ENCODE results near the gene FAM76A. TPM values are rescaled to one million over a fixed set of nuclear protein-coding genes. Genes with fewer than 3 reads are reported as not detected.

The FAM76A gene
- total and polyA plus RNA-seq, 2 donors (not counting 3 experiments of a cell fraction or from before 2014, with no cell fraction given) = 1.8 to 12.8 TPM

GRCh38 chr1:27811741-27812500 lies 86.2 kb downstream of the FAM76A start:
- no peak overlapping the region for H3K27ac ChIP-seq (ENCODE audit: insufficient read depth, low read depth, low read length)
- no peaks in the 10 kb centered on the region for H3K9me3 ChIP-seq (replicated peaks; ENCODE audit: control insufficient read depth, insufficient read depth, low read length)
- no TSS peak for BruUV-seq (replicated peaks)
- no peak for FAIRE-seq
- H3K4me2 ChIP-seq (ENCODE audit: insufficient read depth, low read length) = no peak overlapping the region
- no peak overlapping the region for H2AFZ ChIP-seq (ENCODE audit: low read depth, low read length)
- dilution Hi-C loops (cut with MboI; ENCODE audit: extremely low pct_ligation_motif_present, low sequenced_read_pairs) (no loop called here), intact Hi-C loops (cut with micrococcal nuclease) (no loop called here)
- TF ChIP-seq POLR2A (IDR thresholded peaks at IDR 0.05; ENCODE audit: low read depth, low read length) = no peak
- TF ChIP-seq MAX (IDR thresholded peaks at IDR 0.05; ENCODE audit: insufficient read depth, insufficient read length) = no peak
- no peak for TF ChIP-seq MYC (IDR thresholded peaks at IDR 0.05; ENCODE audit: low read depth, low read length)
- no peak for TF ChIP-seq JUN (IDR thresholded peaks at IDR 0.05; ENCODE audit: borderline replicate concordance, insufficient read depth, insufficient read length, low read depth)
- TF ChIP-seq FOS (IDR thresholded peaks at IDR 0.05; ENCODE audit: borderline replicate concordance, insufficient read depth, low read length) = no peak
- TF ChIP-seq CTCF (IDR thresholded peaks at IDR 0.05; ENCODE audit: extremely low read depth in 1 of 2, insufficient read depth in 1 of 2, low read depth in 1 of 2, low read length in 2 of 2) = no peak
- TF ChIP-seq GATA2 (IDR thresholded peaks at IDR 0.05; ENCODE audit: insufficient read depth, insufficient read length, low read depth, low read length) = no peak
- no peak for TF ChIP-seq EZH2 (IDR thresholded peaks at IDR 0.05; ENCODE audit: borderline replicate concordance, low read depth, low read length, severe bottlenecking)
- no peak for TF ChIP-seq POLR2AphosphoS5 (IDR thresholded peaks at IDR 0.05; ENCODE audit: insufficient read depth, low read depth, low read length)
- peaks cover 10 to 18% of the 10 kb centered on the region in 2 experiments for H3K36me3 ChIP-seq (ENCODE audit: control insufficient read depth in 2 of 2, extremely low read depth in 1 of 2, insufficient read depth in 2 of 2, low read length in 2 of 2)
- H3K4me3 ChIP-seq (replicated peaks in 1 of 3; ENCODE audit: insufficient read depth in 1 of 3, low read depth in 1 of 3, low read length in 3 of 3) = no peak overlapping the region
- no peaks in the 10 kb centered on the region for H3K79me2 ChIP-seq (ENCODE audit: control insufficient read depth, insufficient read depth, low read length)
- H3K9ac ChIP-seq (replicated peaks; ENCODE audit: extremely low read depth, insufficient read depth, low read length) = no peak overlapping the region
- H3K9me1 ChIP-seq (replicated peaks; ENCODE audit: control insufficient read depth, extremely low read depth, insufficient read depth, low read length) = no peaks in the 10 kb centered on the region
- POLR2A ChIA-PET = no interaction called here
- no peaks in the 10 kb centered on the region for H3K4me1 ChIP-seq (ENCODE audit: control insufficient read depth, extremely low read depth, insufficient read depth, low read length)
- no peak for DNase-seq (ENCODE audit: low read depth, low spot score)
- CTCF ChIA-PET = no interaction called here
- peaks cover 2% of the 10 kb centered on the region for H4K20me1 ChIP-seq (replicated peaks; ENCODE audit: control insufficient read depth, extremely low read depth, insufficient read depth, low read length)
- no peaks in the 10 kb centered on the region for H3K27me3 ChIP-seq (ENCODE audit: control insufficient read depth in 2 of 2, insufficient read depth in 2 of 2, low read length in 2 of 2)

Small RNA genes within 50 kb of the gene (small RNA-seq; reads per million reads assigned to genes)
- 0.66 reads per million for gene AL020997.2 (ENCODE audit: insufficient read depth, insufficient read length, low read depth, low replicate concordance)
- 0.66 reads per million for gene RNU6-424P (ENCODE audit: insufficient read depth, insufficient read length, low read depth, low replicate concordance)

Other genes with a start within 250 kb of the FAM76A start
- gene WASF2, start 235.8 kb upstream of the FAM76A start, total RNA-seq = 169 and 172 TPM in 2 replicates
- 75.3 and 76.9 TPM in 2 replicates for gene WASF2, start 235.8 kb upstream of the FAM76A start, polyA plus RNA-seq
- gene AHDC1, start 121.8 kb upstream of the FAM76A start, total RNA-seq = 32.1 and 33.0 TPM in 2 replicates
- 7.0 and 7.8 TPM in 2 replicates for gene AHDC1, start 121.8 kb upstream of the FAM76A start, polyA plus RNA-seq
- not detected in 2 replicates for gene FGR, start 90.8 kb upstream of the FAM76A start, total RNA-seq
- 0.16 and 0.18 TPM in 2 replicates for gene FGR, start 90.8 kb upstream of the FAM76A start, polyA plus RNA-seq
- 20.0 and 28.4 TPM in 2 replicates for gene IFI6, start 53.8 kb upstream of the FAM76A start, total RNA-seq
- 47.9 and 58.0 TPM in 2 replicates for gene IFI6, start 53.8 kb upstream of the FAM76A start, polyA plus RNA-seq
- gene STX12, start 47.3 kb downstream of the FAM76A start, total RNA-seq = 83.8 and 90.3 TPM in 2 replicates
- gene STX12, start 47.3 kb downstream of the FAM76A start, polyA plus RNA-seq = 26.1 and 28.7 TPM in 2 replicates
- gene PPP1R8, start 104.8 kb downstream of the FAM76A start, total RNA-seq = 45.4 and 48.5 TPM in 2 replicates
- 32.3 and 39.0 TPM in 2 replicates for gene PPP1R8, start 104.8 kb downstream of the FAM76A start, polyA plus RNA-seq
- 6.3 and 11.1 TPM in 2 replicates for gene THEMIS2, start 146.6 kb downstream of the FAM76A start, total RNA-seq
- 15.3 and 15.7 TPM in 2 replicates for gene THEMIS2, start 146.6 kb downstream of the FAM76A start, polyA plus RNA-seq
- 29.4 and 29.8 TPM in 2 replicates for gene RPA2, start 188.6 kb downstream of the FAM76A start, total RNA-seq
- gene RPA2, start 188.6 kb downstream of the FAM76A start, polyA plus RNA-seq = 21.9 and 22.0 TPM in 2 replicates
- 0.23 TPM in 1 of 2 replicates, not detected in the other for gene SMPDL3B, start 209.0 kb downstream of the FAM76A start, total RNA-seq
- gene SMPDL3B, start 209.0 kb downstream of the FAM76A start, polyA plus RNA-seq = 1.2 and 1.3 TPM in 2 replicates
- 10.0 TPM in 2 replicates for gene XKR8, start 234.0 kb downstream of the FAM76A start, total RNA-seq
- gene XKR8, start 234.0 kb downstream of the FAM76A start, polyA plus RNA-seq = 13.1 and 15.2 TPM in 2 replicates